ENCODE results near the gene CISTR.

DNA sequence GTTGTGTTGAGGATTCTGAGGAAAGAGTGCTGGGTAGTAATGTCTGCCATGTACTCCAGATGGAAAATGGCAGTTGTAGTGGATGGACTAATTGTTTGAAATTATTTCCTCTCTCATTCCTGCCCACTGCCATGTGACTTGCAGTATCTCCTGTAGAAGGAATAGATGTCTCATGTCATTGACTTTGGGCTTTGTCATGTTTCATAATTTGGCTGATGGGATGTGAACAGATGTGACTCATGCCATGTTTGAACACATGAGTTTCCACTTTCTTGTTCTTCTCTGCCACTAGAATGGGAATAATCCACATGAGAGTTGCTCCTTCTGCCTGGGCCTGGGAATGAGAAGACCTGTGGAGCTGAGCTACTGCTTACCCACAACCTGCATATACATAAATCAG is 22.1 kb downstream of the CISTR start:
- TF ChIP-seq CTCF (IDR thresholded peaks at IDR 0.05; ENCODE audit: borderline replicate concordance, extremely low read depth, low read length, poor library complexity, severe bottlenecking) (no peak), EZH2 (IDR thresholded peaks at IDR 0.05; ENCODE audit: borderline replicate concordance, low read depth, low read length, severe bottlenecking) (no peak)

All from DND-41 (cell line).